ENCODE data around the gene TMPRSS7.

DNA sequence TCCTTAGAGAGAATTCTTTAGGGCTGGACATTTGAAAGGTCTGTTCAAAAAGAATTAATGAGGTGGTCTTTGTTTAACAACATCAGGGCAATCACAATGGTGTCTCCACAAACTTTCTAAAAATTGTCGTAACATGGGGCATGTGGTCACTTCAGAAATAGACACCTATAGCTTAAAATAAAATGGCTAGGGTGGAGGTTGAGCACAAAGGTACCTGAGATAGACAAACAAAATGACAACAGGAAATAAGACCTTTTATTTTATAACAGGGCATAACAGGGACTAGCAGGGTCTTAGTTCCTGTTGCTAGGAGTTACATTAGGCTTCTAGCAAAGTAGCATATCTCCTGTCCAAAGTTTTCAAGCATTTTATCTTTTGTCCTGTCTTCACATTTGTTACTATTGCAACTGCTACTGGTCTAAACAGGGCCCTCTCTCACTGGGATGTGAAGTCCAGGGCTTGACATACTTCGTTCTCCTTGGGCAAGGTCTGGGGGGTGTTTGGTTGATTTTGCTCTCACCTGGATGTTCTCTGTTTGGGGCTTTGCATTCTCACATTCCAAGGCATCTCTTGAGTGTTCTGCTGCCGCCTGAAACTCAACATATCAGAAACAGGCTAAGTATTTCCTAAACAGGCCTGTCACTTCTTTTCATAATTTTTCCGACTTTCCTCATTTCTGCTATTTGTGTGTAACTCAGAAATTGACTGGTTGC, 95.5 kb downstream of the TMPRSS7 start:
- TF ChIP-seq, protein P1, sequence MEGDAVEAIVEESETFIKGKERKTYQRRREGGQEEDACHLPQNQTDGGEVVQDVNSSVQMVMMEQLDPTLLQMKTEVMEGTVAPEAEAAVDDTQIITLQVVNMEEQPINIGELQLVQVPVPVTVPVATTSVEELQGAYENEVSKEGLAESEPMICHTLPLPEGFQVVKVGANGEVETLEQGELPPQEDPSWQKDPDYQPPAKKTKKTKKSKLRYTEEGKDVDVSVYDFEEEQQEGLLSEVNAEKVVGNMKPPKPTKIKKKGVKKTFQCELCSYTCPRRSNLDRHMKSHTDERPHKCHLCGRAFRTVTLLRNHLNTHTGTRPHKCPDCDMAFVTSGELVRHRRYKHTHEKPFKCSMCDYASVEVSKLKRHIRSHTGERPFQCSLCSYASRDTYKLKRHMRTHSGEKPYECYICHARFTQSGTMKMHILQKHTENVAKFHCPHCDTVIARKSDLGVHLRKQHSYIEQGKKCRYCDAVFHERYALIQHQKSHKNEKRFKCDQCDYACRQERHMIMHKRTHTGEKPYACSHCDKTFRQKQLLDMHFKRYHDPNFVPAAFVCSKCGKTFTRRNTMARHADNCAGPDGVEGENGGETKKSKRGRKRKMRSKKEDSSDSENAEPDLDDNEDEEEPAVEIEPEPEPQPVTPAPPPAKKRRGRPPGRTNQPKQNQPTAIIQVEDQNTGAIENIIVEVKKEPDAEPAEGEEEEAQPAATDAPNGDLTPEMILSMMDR (IDR thresholded peaks at IDR 0.05), result no peak
- TF ChIP-seq POLR2A (IDR thresholded peaks at IDR 0.05), result no peak
